LHCN-M2 (cell line): Measurements from ENCODE around the gene PRCP. TPM values are rescaled to one million over a fixed set of nuclear protein-coding genes. Genes with fewer than 3 reads are reported as not detected.
A peak's percentile ranks its signal among the peaks of the same experiment; 100 is the strongest.

ENCODE experiments used
- DNase-seq: peaks from one replicate; pipeline ENCODE4 v3.0.0-alpha.2; 2012; ENCODE audit warnings: low read depth
- total RNA-seq: library from RNA; depleted of rRNA; stranded (reverse); fragments of >200 nt; gene quantifications from 2 replicates; pipeline ENCODE4 v1.2.3, GENCODE V29; 2014; rRNA removed

The PRCP gene
- total RNA-seq, 1 experiment from 2014 or later, result 42.8 TPM

- no peak for DNase-seq
These were observed 112.2 kb downstream of the PRCP start for GRCh38 chr11:82787981-82788380.

- DNase-seq, result no peak
These were observed 113.4 kb downstream of the PRCP start for GRCh38 chr11:82786836-82787235.

GRCh38 chr11:82786001-82786400 lies 114.2 kb downstream of the PRCP start:
- DNase-seq, result no peak

- no peak for DNase-seq
These were observed 117.3 kb downstream of the PRCP start for GRCh38 chr11:82782825-82783374.

- no peak for DNase-seq
These were observed 121.5 kb downstream of the PRCP start for GRCh38 chr11:82778776-82779175.

GRCh38 chr11:82776377-82776776 lies 123.9 kb downstream of the PRCP start:
- peak; percentile 32 for DNase-seq

- peak; percentile 61 for DNase-seq
These were observed 124.4 kb downstream of the PRCP start for GRCh38 chr11:82775736-82776346.

GRCh38 chr11:82775218-82775617 lies 125.0 kb downstream of the PRCP start:
- DNase-seq, result no peak

Other genes starting within 250 kb of the PRCP start
- gene FAM181B, start 166.6 kb downstream of the PRCP start, total RNA-seq, result not detected in 2 replicates
- 19.6 and 30.1 TPM in 2 replicates for gene DDIAS, start 1.3 kb upstream of the PRCP start, total RNA-seq
- 9.6 and 10.4 TPM in 2 replicates for gene RAB30, start 171.5 kb upstream of the PRCP start, total RNA-seq